ENCODE data around the gene HPGDS. TPM values are rescaled to one million over a fixed set of nuclear protein-coding genes. Genes with fewer than 3 reads are reported as not detected.
"Not testable (repeated sequence)": the region's sequence is repeated elsewhere in the genome, so short reads cannot be mapped to it uniquely, and the experiment has no call there.

HPGDS gene
- total RNA-seq, 1 donor from 2014 or later, result not detected

GRCh38 chr4:94338681-94339351, 3.8 kb downstream of the HPGDS start:
- no peaks in the 10 kb centered on the region for H3K9me3 Mint-ChIP-seq (ENCODE audit: low read depth)
- no peak for DNase-seq (ENCODE audit: low spot score)
- TF ChIP-seq CTCF (IDR thresholded peaks at IDR 0.05), result no peak
- peaks cover 10% of the 10 kb centered on the region for H3K4me1 Mint-ChIP-seq (ENCODE audit: low read depth)
- no peak overlapping the region for H3K4me3 Mint-ChIP-seq (ENCODE audit: unreplicated experiment)
- no peaks in the 10 kb centered on the region for H3K27me3 Mint-ChIP-seq (ENCODE audit: low read depth)
- no peak overlapping the region for H3K27ac Mint-ChIP-seq (ENCODE audit: unreplicated experiment)
- no peaks in the 10 kb centered on the region for H3K36me3 Mint-ChIP-seq (ENCODE audit: low read depth)

GRCh38 chr4:94336791-94337190, 5.8 kb downstream of the HPGDS start:
- H3K9me3 Mint-ChIP-seq (ENCODE audit: low read depth); H3K27ac Mint-ChIP-seq (ENCODE audit: unreplicated experiment); H3K27me3 Mint-ChIP-seq (ENCODE audit: low read depth); DNase-seq (ENCODE audit: low spot score); H3K4me3 Mint-ChIP-seq (ENCODE audit: unreplicated experiment); H3K36me3 Mint-ChIP-seq (ENCODE audit: low read depth): not testable (repeated sequence)
- H3K4me1 Mint-ChIP-seq (ENCODE audit: low read depth), result peaks cover 13% of the 10 kb centered on the region

GRCh38 chr4:94336303-94336702, 6.3 kb downstream of the HPGDS start:
- Mint-ChIP-seq H3K4me3 (ENCODE audit: unreplicated experiment) (no peak overlapping the region), H3K27ac (ENCODE audit: unreplicated experiment) (no peak overlapping the region)

GRCh38 chr4:94334962-94335361, 7.7 kb downstream of the HPGDS start:
- DNase-seq (ENCODE audit: low spot score), result no peak
- Mint-ChIP-seq H3K9me3 (ENCODE audit: low read depth) (no peaks in the 10 kb centered on the region), H3K36me3 (ENCODE audit: low read depth) (peaks cover under 1% of the 10 kb centered on the region), H3K4me1 (ENCODE audit: low read depth) (peaks cover 9% of the 10 kb centered on the region), H3K27me3 (ENCODE audit: low read depth) (peaks cover under 1% of the 10 kb centered on the region), H3K27ac (ENCODE audit: unreplicated experiment) (no peak overlapping the region), H3K4me3 (ENCODE audit: unreplicated experiment) (no peak overlapping the region)
- no peak for TF ChIP-seq CTCF (IDR thresholded peaks at IDR 0.05)

More at GRCh38 chr4:94336303-94336702, 6.3 kb downstream of the HPGDS start:
- H3K27me3 Mint-ChIP-seq (ENCODE audit: low read depth), result no peaks in the 10 kb centered on the region
- DNase-seq (ENCODE audit: low spot score), result no peak
- H3K4me1 Mint-ChIP-seq (ENCODE audit: low read depth), result peaks cover 9% of the 10 kb centered on the region
- H3K9me3 Mint-ChIP-seq (ENCODE audit: low read depth), result no peaks in the 10 kb centered on the region
- no peak for TF ChIP-seq CTCF (IDR thresholded peaks at IDR 0.05)
- no peaks in the 10 kb centered on the region for H3K36me3 Mint-ChIP-seq (ENCODE audit: low read depth)

GRCh38 chr4:94334476-94334875, 8.2 kb downstream of the HPGDS start:
- H3K27ac Mint-ChIP-seq (ENCODE audit: unreplicated experiment), result no peak overlapping the region
- DNase-seq (ENCODE audit: low spot score), result no peak
- H3K36me3 Mint-ChIP-seq (ENCODE audit: low read depth), result peaks cover 3% of the 10 kb centered on the region
- H3K27me3 Mint-ChIP-seq (ENCODE audit: low read depth), result peaks cover 3% of the 10 kb centered on the region
- TF ChIP-seq CTCF (IDR thresholded peaks at IDR 0.05), result no peak
- H3K9me3 Mint-ChIP-seq (ENCODE audit: low read depth), result no peaks in the 10 kb centered on the region
- H3K4me1 Mint-ChIP-seq (ENCODE audit: low read depth), result peaks cover 9% of the 10 kb centered on the region
- H3K4me3 Mint-ChIP-seq (ENCODE audit: unreplicated experiment), result no peak overlapping the region

GRCh38 chr4:94333866-94334265, 8.8 kb downstream of the HPGDS start:
- no peak overlapping the region for H3K27ac Mint-ChIP-seq (ENCODE audit: unreplicated experiment)
- DNase-seq (ENCODE audit: low spot score), result no peak
- H3K36me3 Mint-ChIP-seq (ENCODE audit: low read depth), result peaks cover 3% of the 10 kb centered on the region

More at GRCh38 chr4:94333866-94334265, 8.8 kb downstream of the HPGDS start:
- Mint-ChIP-seq H3K9me3 (ENCODE audit: low read depth) (no peaks in the 10 kb centered on the region), H3K4me1 (ENCODE audit: low read depth) (peaks cover 9% of the 10 kb centered on the region), H3K4me3 (ENCODE audit: unreplicated experiment) (no peak overlapping the region), H3K27me3 (ENCODE audit: low read depth) (peaks cover 3% of the 10 kb centered on the region)
- TF ChIP-seq CTCF (IDR thresholded peaks at IDR 0.05), result no peak
